ENCODE measurements around the gene RSRC2. TPM values are rescaled to one million over a fixed set of nuclear protein-coding genes. Genes with fewer than 3 reads are reported as not detected.

The RSRC2 gene
- total RNA-seq, 6 experiments from 2014 or later = 17.6 to 27.7 (median 23.4) TPM

DNA sequence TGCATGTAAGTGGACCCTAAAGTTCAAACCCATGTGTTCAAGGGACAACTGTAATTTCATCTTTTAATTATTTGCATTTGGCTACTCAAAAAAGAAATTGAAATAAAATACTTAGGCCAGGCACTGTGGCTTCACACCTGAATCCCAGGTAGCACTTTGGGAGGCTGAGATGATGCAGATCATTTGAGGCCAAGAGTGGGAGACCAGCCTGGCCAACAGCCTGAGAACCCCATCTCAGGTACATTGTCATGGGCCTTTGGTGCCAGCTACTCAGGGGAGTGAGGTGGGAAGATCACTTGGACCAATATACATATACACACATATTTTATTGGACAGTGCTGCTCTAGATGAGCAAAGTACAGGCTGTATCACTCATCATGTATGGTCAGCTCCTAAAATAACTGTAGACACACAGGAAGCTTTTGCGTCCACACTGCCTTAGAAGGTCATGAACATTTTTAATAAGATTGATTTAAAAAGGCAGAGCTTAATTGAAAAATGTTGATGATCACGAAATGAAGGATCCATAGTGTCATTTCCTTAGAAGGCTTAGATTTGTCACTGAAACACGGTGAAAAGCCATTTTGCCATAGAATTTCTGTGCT, 23.5 kb downstream of the RSRC2 start:
- Histone ChIP-seq H3K27ac (no peak overlapping the region), H3K36me3 (peaks cover 18 to 53% (median 32%) of the 10 kb centered on the region in 4 donors), H3K4me1 (peaks cover 0 to 11% (median 5%) of the 10 kb centered on the region in 4 donors), H3K9me3 (no peaks in the 10 kb centered on the region), H3K4me3 (no peak overlapping the region), H3K27me3 (no peaks in the 10 kb centered on the region)
- ATAC-seq (no peak), DNase-seq (no peak)
- WGBS (ENCODE audit: insufficient coverage, low coverage, low lambda C conversion rate, missing lambda C conversion rate) = 95% methylated on average over 3 of the region's 3 CpGs
- intact Hi-C loops (cut with DNase I) = no loop called here
- TF ChIP-seq, protein P1, sequence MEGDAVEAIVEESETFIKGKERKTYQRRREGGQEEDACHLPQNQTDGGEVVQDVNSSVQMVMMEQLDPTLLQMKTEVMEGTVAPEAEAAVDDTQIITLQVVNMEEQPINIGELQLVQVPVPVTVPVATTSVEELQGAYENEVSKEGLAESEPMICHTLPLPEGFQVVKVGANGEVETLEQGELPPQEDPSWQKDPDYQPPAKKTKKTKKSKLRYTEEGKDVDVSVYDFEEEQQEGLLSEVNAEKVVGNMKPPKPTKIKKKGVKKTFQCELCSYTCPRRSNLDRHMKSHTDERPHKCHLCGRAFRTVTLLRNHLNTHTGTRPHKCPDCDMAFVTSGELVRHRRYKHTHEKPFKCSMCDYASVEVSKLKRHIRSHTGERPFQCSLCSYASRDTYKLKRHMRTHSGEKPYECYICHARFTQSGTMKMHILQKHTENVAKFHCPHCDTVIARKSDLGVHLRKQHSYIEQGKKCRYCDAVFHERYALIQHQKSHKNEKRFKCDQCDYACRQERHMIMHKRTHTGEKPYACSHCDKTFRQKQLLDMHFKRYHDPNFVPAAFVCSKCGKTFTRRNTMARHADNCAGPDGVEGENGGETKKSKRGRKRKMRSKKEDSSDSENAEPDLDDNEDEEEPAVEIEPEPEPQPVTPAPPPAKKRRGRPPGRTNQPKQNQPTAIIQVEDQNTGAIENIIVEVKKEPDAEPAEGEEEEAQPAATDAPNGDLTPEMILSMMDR (IDR thresholded peaks at IDR 0.05) = no peak
- TF ChIP-seq POLR2A (IDR thresholded peaks at IDR 0.05) = no peak

- Histone ChIP-seq H3K4me1 (peaks cover 0 to 13% (median 5%) of the 10 kb centered on the region in 4 donors), H3K9me3 (no peaks in the 10 kb centered on the region), H3K27me3 (no peaks in the 10 kb centered on the region), H3K4me3 (peak overlapping the region in 2 of 3 donors; percentile 6 to 87), H3K36me3 (peaks cover 4 to 36% (median 19%) of the 10 kb centered on the region in 4 donors), H3K27ac (peak overlapping the region; percentile 24 to 98 (median 36))
- TF ChIP-seq POLR2A (IDR thresholded peaks at IDR 0.05) = no peak
- TF ChIP-seq, protein P1 (IDR thresholded peaks at IDR 0.05) = no peak
- WGBS (ENCODE audit: insufficient coverage, low coverage, low lambda C conversion rate, missing lambda C conversion rate) = 65% methylated on average over 9 of the region's 9 CpGs
- DNase-seq = no peak
- ATAC-seq = no peak
- intact Hi-C loops (cut with DNase I) = no loop called here
Observed at GRCh38 chr12:122501489-122501989, 25.2 kb downstream of the RSRC2 start.

DNA sequence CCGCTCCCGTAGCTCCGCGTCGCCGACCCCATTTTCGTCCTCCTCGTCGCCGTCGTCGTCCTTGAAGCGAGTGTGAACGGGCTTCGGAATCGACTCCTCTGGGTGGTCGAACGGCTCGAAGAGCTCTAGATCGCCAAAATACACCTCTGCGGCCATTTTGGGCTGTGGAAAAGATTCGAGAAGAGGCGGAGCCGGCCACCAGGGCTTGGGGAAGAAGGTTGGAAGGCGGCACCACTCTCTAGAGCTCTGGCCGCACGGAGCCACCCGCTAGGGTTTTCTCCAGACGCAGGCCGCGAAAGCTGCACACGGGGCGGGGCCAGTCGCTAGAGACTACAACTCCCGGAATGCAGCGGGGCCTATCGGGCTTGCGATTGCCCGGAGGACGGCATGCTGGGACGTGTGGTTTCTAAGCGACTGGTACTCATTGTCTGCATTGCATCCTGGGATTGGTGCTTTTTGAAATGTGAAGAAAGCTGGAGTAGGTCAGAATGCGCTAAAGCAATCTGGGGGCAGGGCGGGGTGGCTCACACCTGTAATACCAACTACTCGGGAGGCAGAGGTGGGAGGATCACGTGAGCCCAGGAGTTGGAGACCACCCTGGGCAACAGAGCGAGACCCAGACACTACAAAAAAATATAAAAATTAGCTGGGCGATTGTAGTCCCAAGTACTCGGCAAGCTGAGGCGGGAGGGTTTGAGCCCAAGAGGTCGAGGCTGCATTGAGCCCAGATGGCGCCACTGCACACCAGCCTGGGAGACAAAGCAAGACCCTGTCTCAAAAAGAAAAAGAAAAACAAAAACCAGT, 25.8 kb downstream of the RSRC2 start, which contains the start of gene ZCCHC8:
Gene ZCCHC8, minus strand, starts transcription at position 248 of the 804 bp plus-strand sequence. Its CDS starts 92 bp downstream, at position 156.
- H3K9me3 ChIP-seq = no peaks in the 10 kb centered on the region
- 8% methylated on average over 20 of the region's 52 CpGs for WGBS (ENCODE audit: insufficient coverage, low coverage, low lambda C conversion rate, missing lambda C conversion rate)
- intact Hi-C loops (cut with DNase I) = no loop called here
- ATAC-seq (peak; percentile 96 to 99 (median 98)), DNase-seq (peak; percentile 98 to 99 (median 99))
- H3K4me3 ChIP-seq = peak within 1 kb of the TSS; percentile 74 to 88 (median 87)
- peaks cover 2 to 29% (median 12%) of the 10 kb centered on the region in 4 donors for H3K36me3 ChIP-seq
- H3K27me3 ChIP-seq = no peaks in the 10 kb centered on the region
- peaks cover 0 to 13% (median 5%) of the 10 kb centered on the region in 4 donors for H3K4me1 ChIP-seq
- TF ChIP-seq POLR2A (IDR thresholded peaks at IDR 0.05) = peak; percentile 98
- TF ChIP-seq, protein P1 (IDR thresholded peaks at IDR 0.05) = peak in 1 of 4 donors; percentile 33
- peak within 1 kb of the TSS; percentile 96 to 98 (median 97) for H3K27ac ChIP-seq

DNA sequence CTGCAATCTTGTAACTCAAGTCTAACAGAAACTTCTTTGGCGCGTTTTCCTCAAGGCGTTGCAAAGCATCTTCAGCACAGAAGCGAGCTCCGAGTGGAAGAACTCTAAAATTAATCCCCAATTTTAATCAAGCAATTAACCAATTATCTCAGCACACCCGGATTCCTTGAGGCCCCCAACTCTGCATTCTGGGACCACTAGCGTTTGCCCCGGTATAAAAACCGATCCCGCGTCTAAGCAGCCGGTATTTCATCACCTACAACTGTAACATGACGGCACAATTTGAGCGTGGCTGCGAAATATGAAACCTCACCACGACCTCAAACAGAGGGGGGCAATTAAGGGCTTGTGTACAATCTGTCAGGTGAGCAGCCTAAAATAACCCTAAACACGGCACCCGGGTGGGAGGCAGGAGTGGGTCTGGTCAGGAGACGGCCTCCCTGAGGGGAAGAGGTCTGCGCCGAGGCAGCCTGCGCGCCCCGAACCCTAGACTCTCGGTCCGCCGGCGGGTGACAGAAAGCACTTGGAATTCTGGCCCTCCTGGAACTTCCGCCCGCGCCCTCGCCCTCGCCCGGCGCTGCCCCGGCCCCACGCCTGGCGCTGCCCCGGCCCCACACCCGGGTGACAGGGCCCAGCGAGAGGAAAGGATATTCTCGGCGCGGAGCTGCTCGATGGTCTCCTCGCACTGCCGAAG, 26.6 kb downstream of the RSRC2 start:
- peak; percentile 54 to 65 (median 58) for ATAC-seq
- Histone ChIP-seq H3K27ac (peak overlapping the region; percentile 96 to 98 (median 97)), H3K36me3 (peaks cover 0 to 22% (median 7%) of the 10 kb centered on the region in 4 donors), H3K27me3 (no peaks in the 10 kb centered on the region), H3K4me1 (peaks cover 0 to 17% (median 5%) of the 10 kb centered on the region in 4 donors), H3K9me3 (no peaks in the 10 kb centered on the region), H3K4me3 (peak overlapping the region; percentile 74 to 88 (median 87))
- TF ChIP-seq POLR2A (IDR thresholded peaks at IDR 0.05) = no peak
- TF ChIP-seq, protein P1 (IDR thresholded peaks at IDR 0.05) = no peak
- WGBS (ENCODE audit: insufficient coverage, low coverage, low lambda C conversion rate, missing lambda C conversion rate) = 0% methylated on average over 22 of the region's 47 CpGs
- peak; percentile 67 to 71 (median 70) for DNase-seq
- intact Hi-C loops (cut with DNase I) = no loop called here
